HepG2 (cell line): ENCODE results near the gene AKNA. TPM values are rescaled to one million over a fixed set of nuclear protein-coding genes. Genes with fewer than 3 reads are reported as not detected.

Experiments
- ATAC-seq: fragments of 200-7000 bp; cut with Tn5 transposase; 3 replicates; pipeline ENCODE4 v1.9.1; 2020; ENCODE audit warnings: mild to moderate bottlenecking, moderate library complexity
- BruUV-seq: library from RNA; stranded (reverse); fragments of 400-500 nt; replicated peaks from 2 replicates; lab custom pipeline; 2021; lab: Mats Ljungman, UMichigan
- CTCF ChIA-PET: fragments of 300-600 bp; formaldehyde crosslinking; extraction: SDS; loops from one replicate; lab custom pipeline; 2021; ENCODE audit warnings: low total read pairs, inconsistent platforms, low intra/inter-chr PET ratio; lab: Yijun Ruan, JAX
- POLR2A ChIA-PET: fragments of 350-600 bp; sonication (Branson Sonifier 250); formaldehyde crosslinking; loops from one replicate; lab custom pipeline; 2020; ENCODE audit warnings: antibody characterized with exemption, inconsistent platforms; lab: Yijun Ruan, JAX
- DNase-seq: peaks from one replicate; pipeline ENCODE4 v3.0.0-alpha.2; 2015; ENCODE audit warnings: low spot score
- FAIRE-seq: peaks from 3 replicates; lab custom pipeline; 2011; peaks lifted over from hg19 to GRCh38; lab: Jason Lieb, UNC
- H2AFZ ChIP-seq: one replicate; pipeline ENCODE4 v1.6.1; 2011; ENCODE audit warnings: low read length, inconsistent platforms
- H3K27ac ChIP-seq: fragments of 300-600 bp; 3 replicates; pipeline ENCODE4 v1.8.0; 2011; ENCODE audit warnings: mixed run types, mild to moderate bottlenecking, mixed read lengths, low read length, inconsistent platforms; ENCODE audit not compliant: insufficient read depth; ENCODE audit errors: extremely low read length
- H3K27me3 ChIP-seq, 2 experiments: fragments of 200-600 bp in 1 of 2; 2 replicates in 1 of 2; 3 replicates in 1 of 2; pipeline versions ENCODE4 v1.6.0 to v1.8.0; 2011; ENCODE audit warnings: low read length in 2 of 2, mild to moderate bottlenecking in 2 of 2, moderate library complexity in 2 of 2, inconsistent platforms in 1 of 2; ENCODE audit not compliant: insufficient read depth in 2 of 2, control insufficient read depth in 1 of 2
- H3K36me3 ChIP-seq, 2 experiments: fragments of 200-600 bp in 1 of 2; replicated peaks in 1 of 2; 2 replicates in 1 of 2; 3 replicates in 1 of 2; pipeline versions ENCODE4 v1.5.1 to v1.8.0; 2011; ENCODE audit warnings: low read length in 2 of 2, inconsistent platforms in 1 of 2; ENCODE audit not compliant: insufficient read depth in 2 of 2, control insufficient read depth in 1 of 2
- H3K4me1 ChIP-seq: 2 replicates; pipeline ENCODE4 v1.5.1; 2012; ENCODE audit warnings: low read length, inconsistent platforms; ENCODE audit not compliant: insufficient read depth
- H3K4me2 ChIP-seq: 2 replicates; pipeline ENCODE4 v1.6.0; 2011; ENCODE audit warnings: low read depth, low read length, inconsistent platforms
- H3K4me3 ChIP-seq, 3 experiments: fragments of 200-600 bp in 1 of 3; sonication (generic), shearing (Covaris generic) in 1 of 3; replicated peaks in 1 of 3; 2 replicates each; pipeline ENCODE4 v1.5.1; 2011 to 2016; ENCODE audit warnings: low read length in 3 of 3, inconsistent platforms in 2 of 3, low read depth in 2 of 3, mild to moderate bottlenecking in 2 of 3, control low read depth in 1 of 3, mixed read lengths in 1 of 3; ENCODE audit not compliant: insufficient read depth in 1 of 3
- H3K79me2 ChIP-seq: one replicate; pipeline ENCODE4 v1.6.1; 2011; ENCODE audit warnings: low read length, inconsistent platforms; ENCODE audit not compliant: insufficient read depth
- H3K9ac ChIP-seq: 2 replicates; pipeline ENCODE4 v1.6.0; 2011; ENCODE audit warnings: mild to moderate bottlenecking, low read depth, low read length, inconsistent platforms; ENCODE audit not compliant: insufficient read depth
- H3K9me3 ChIP-seq: 2 replicates; pipeline ENCODE4 v1.5.1; 2012; ENCODE audit warnings: mild to moderate bottlenecking, low read length
- H4K20me1 ChIP-seq: 2 replicates; pipeline ENCODE4 v1.6.0; 2011; ENCODE audit warnings: inconsistent platforms, mild to moderate bottlenecking, low read length, moderate library complexity; ENCODE audit not compliant: insufficient read depth
- AFF4 ChIP-seq: sonication (generic); formaldehyde crosslinking; IDR thresholded peaks from 2 replicates; pipeline ENCODE4 v1.4.0; 2020; ENCODE audit warnings: missing genetic modification reagents
- BORCS8-MEF2B ChIP-seq: sonication (generic); formaldehyde crosslinking; IDR thresholded peaks from 2 replicates; pipeline ENCODE4 v1.8.0; 2022; ENCODE audit warnings: mild to moderate bottlenecking, missing genetic modification reagents
- MIER2 ChIP-seq: IDR thresholded peaks from 2 replicates; pipeline ENCODE4 v1.6.1; 2016; ENCODE audit warnings: missing biosample characterization, missing genetic modification reagents
- SAP130 ChIP-seq: IDR thresholded peaks from 2 replicates; pipeline ENCODE4 v1.6.1; 2016; ENCODE audit warnings: low read depth
- ZNF20 ChIP-seq: sonication (generic); formaldehyde crosslinking; IDR thresholded peaks from 2 replicates; pipeline ENCODE4 v1.4.0; 2020; ENCODE audit warnings: mild to moderate bottlenecking, moderate library complexity, missing genetic modification reagents
- ZNF329 ChIP-seq: sonication (generic); formaldehyde crosslinking; IDR thresholded peaks from 2 replicates; pipeline ENCODE4 v1.9.0; 2021; ENCODE audit warnings: low read depth, mild to moderate bottlenecking, missing genetic modification reagents
- ZNF563 ChIP-seq: sonication (generic); formaldehyde crosslinking; IDR thresholded peaks from 2 replicates; pipeline ENCODE4 v1.8.0; 2022; ENCODE audit warnings: mild to moderate bottlenecking, moderate library complexity, missing genetic modification reagents
- ZSCAN29 ChIP-seq: sonication (generic); formaldehyde crosslinking; conservative IDR thresholded peaks from 2 replicates; pipeline ENCODE4 v1.4.0; 2020; ENCODE audit warnings: mild to moderate bottlenecking, missing genetic modification reagents
- whole genome bisulfite sequencing: methylation state at CpG from one replicate; pipeline ENCODE4 v1.1.6; 2017; ENCODE audit warnings: low lambda C conversion rate; 5-methylcytosine and 5-hydroxymethylcytosine counted together
- in situ Hi-C: cut with HindIII; loops from 2 replicates; pipeline ENCODE4 v1.10.0; 2017; ENCODE audit warnings: low pct_unique_long_range_greater_than_20kb; ENCODE audit not compliant: extremely low pct_ligation_motif_present
- intact Hi-C: fragments of 100-400 bp; cut with micrococcal nuclease; formaldehyde crosslinking; loops from one replicate; pipeline ENCODE4 v1.10.0; 2022; ENCODE audit not compliant: unreplicated experiment
- polyA plus RNA-seq, 8 experiments: library from polyadenylated mRNA; depleted of rRNA in 3 of 8; stranded (reverse) in 7 of 8; unstranded in 1 of 8; fragments of >200 nt; fragmentation: Illumina TruSeq in 4 of 8; extraction: Trizol in 4 of 8; gene quantifications; 2 replicates each; pipeline versions ENCODE4 v1.2.1 to v1.2.3, GENCODE V29; 2011 to 2016; ENCODE audit warnings: low read depth in 4 of 8, missing spikeins in 1 of 8, mixed read lengths in 1 of 8; ENCODE audit not compliant: insufficient read depth in 1 of 8
- total RNA-seq, 5 experiments: library from RNA; depleted of rRNA; stranded (reverse); fragments of >200 nt; fragmentation: Illumina TruSeq; extraction: Trizol; gene quantifications; 2 replicates each; pipeline ENCODE4 v1.2.3, GENCODE V29; 2016; ENCODE audit warnings: low read depth in 1 of 5
- TF ChIP-seq, protein P1 (sequence below): sonication (generic); formaldehyde crosslinking; IDR thresholded peaks from 2 replicates; pipeline ENCODE4 v1.4.0; 2020; ENCODE audit warnings: mild to moderate bottlenecking, missing genetic modification reagents
- TF ChIP-seq, protein P2 (sequence below): fragments of 450-650 bp; IDR thresholded peaks from 2 replicates; pipeline ENCODE4 v1.6.1; 2017

The AKNA gene
- total and polyA plus RNA-seq, 2 of the 13 experiments (the other 11 are each of a cell fraction or from before 2014, with no cell fraction given) = 3.0 to 3.1 TPM

DNA sequence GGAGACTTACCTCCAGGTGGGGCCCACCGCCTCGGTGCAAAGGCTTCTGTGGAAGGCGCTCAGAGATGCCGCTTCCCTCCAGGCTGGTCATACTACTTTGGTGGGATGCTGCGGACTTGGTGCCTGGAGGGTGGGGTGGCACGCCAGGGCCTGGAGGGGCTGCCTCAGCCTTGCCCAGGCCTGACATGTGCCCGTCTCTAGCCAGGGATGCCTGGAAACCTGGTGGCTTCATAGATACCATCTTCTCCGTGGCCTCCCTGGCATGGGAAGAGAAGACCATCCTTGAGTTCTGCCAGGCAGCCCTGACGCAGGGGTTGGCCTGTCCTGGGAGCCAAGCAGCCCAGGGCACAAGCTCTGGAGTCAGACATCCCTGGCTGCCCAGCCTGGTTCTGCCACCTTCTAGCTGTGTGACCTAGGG lies 29.9 kb downstream of the AKNA start:
- Histone ChIP-seq H3K4me2 (no peak overlapping the region), H3K27me3 (no peaks in the 10 kb centered on the region), H3K36me3 (peaks cover 0 to 44% of the 10 kb centered on the region in 2 experiments; a peak in 3 of 5 replicates), H2AFZ (no peak overlapping the region), H3K27ac (no peak overlapping the region), H4K20me1 (no peaks in the 10 kb centered on the region), H3K79me2 (no peaks in the 10 kb centered on the region), H3K4me3 (no peak overlapping the region), H3K9ac (no peak overlapping the region), H3K9me3 (no peaks in the 10 kb centered on the region), H3K4me1 (no peaks in the 10 kb centered on the region)
- BruUV-seq = no TSS peak
- ATAC-seq (no peak), DNase-seq (no peak), FAIRE-seq (no peak)
- no peak for TF ChIP-seq ZNF563 (CRISPR knock-in tag)
- TF ChIP-seq ZSCAN29 (CRISPR knock-in tag) = no peak
- TF ChIP-seq SAP130 (CRISPR knock-in tag) = no peak
- TF ChIP-seq ZNF329 (CRISPR knock-in tag) = no peak
- TF ChIP-seq, protein P1, sequence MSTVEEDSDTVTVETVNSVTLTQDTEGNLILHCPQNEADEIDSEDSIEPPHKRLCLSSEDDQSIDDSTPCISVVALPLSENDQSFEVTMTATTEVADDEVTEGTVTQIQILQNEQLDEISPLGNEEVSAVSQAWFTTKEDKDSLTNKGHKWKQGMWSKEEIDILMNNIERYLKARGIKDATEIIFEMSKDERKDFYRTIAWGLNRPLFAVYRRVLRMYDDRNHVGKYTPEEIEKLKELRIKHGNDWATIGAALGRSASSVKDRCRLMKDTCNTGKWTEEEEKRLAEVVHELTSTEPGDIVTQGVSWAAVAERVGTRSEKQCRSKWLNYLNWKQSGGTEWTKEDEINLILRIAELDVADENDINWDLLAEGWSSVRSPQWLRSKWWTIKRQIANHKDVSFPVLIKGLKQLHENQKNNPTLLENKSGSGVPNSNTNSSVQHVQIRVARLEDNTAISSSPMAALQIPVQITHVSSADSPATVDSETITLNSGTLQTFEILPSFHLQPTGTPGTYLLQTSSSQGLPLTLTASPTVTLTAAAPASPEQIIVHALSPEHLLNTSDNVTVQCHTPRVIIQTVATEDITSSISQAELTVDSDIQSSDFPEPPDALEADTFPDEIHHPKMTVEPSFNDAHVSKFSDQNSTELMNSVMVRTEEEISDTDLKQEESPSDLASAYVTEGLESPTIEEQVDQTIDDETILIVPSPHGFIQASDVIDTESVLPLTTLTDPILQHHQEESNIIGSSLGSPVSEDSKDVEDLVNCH = no peak
- no peak for TF ChIP-seq MIER2 (CRISPR knock-in tag)
- TF ChIP-seq BORCS8-MEF2B (CRISPR knock-in tag) = no peak
- no peak for TF ChIP-seq AFF4
- no peak for TF ChIP-seq ZNF20 (CRISPR knock-in tag)
- TF ChIP-seq, protein P2, sequence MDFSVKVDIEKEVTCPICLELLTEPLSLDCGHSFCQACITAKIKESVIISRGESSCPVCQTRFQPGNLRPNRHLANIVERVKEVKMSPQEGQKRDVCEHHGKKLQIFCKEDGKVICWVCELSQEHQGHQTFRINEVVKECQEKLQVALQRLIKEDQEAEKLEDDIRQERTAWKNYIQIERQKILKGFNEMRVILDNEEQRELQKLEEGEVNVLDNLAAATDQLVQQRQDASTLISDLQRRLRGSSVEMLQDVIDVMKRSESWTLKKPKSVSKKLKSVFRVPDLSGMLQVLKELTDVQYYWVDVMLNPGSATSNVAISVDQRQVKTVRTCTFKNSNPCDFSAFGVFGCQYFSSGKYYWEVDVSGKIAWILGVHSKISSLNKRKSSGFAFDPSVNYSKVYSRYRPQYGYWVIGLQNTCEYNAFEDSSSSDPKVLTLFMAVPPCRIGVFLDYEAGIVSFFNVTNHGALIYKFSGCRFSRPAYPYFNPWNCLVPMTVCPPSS = no peak
- in situ Hi-C loops = no loop called here
- intact Hi-C loops = no loop called here
- ChIA-PET POLR2A (no interaction called here), CTCF (no interaction called here)
- 95% methylated on average over 5 of the region's 9 CpGs for WGBS
